Osteoblast (primary cell): Measurements from ENCODE around the gene LRRC30. TPM values are rescaled to one million over a fixed set of nuclear protein-coding genes. Genes with fewer than 3 reads are reported as not detected.

Source experiments
- DNase-seq: peaks from one replicate; pipeline ENCODE4 v3.0.0; 2011; ENCODE audit warnings: low spot score, mixed read lengths; ENCODE audit not compliant: insufficient read length; ENCODE audit errors: missing footprints
- H2AFZ ChIP-seq: 2 replicates; pipeline ENCODE4 v1.6.0; 2011; ENCODE audit warnings: mild to moderate bottlenecking, low read length
- H3K27ac ChIP-seq: 2 replicates; pipeline ENCODE4 v1.5.1; 2011; ENCODE audit warnings: mild to moderate bottlenecking, low read depth, low read length, moderate library complexity
- H3K27me3 ChIP-seq: 2 replicates; pipeline ENCODE4 v1.6.0; 2012; ENCODE audit warnings: mild to moderate bottlenecking, control low read depth, inconsistent platforms, low read length, moderate library complexity; ENCODE audit not compliant: insufficient read depth
- H3K36me3 ChIP-seq: 2 replicates; pipeline ENCODE4 v1.5.1; 2011; ENCODE audit warnings: mild to moderate bottlenecking, low read length, control low read depth, moderate library complexity; ENCODE audit not compliant: insufficient read depth
- H3K4me1 ChIP-seq: 2 replicates; pipeline ENCODE4 v1.5.1; 2011; ENCODE audit warnings: mild to moderate bottlenecking, low read length, control low read depth, moderate library complexity; ENCODE audit not compliant: insufficient read depth
- H3K4me2 ChIP-seq: 2 replicates; pipeline ENCODE4 v1.6.0; 2011; ENCODE audit warnings: mild to moderate bottlenecking, low read length; ENCODE audit not compliant: insufficient read depth
- H3K4me3 ChIP-seq: fragments of 200-600 bp; sonication (generic); 3 replicates; pipeline ENCODE4 v1.5.1; 2012; ENCODE audit warnings: mild to moderate bottlenecking, low read length, inconsistent platforms; ENCODE audit not compliant: insufficient read depth
- H3K79me2 ChIP-seq: 2 replicates; pipeline ENCODE4 v1.6.0; 2012; ENCODE audit warnings: mild to moderate bottlenecking, low read length, control low read depth, inconsistent platforms; ENCODE audit not compliant: insufficient read depth
- H3K9me3 ChIP-seq: 2 replicates; pipeline ENCODE4 v1.5.1; 2011; ENCODE audit warnings: low read depth, low read length, control low read depth
- H4K20me1 ChIP-seq: 2 replicates; pipeline ENCODE4 v1.6.0; 2012; ENCODE audit warnings: mild to moderate bottlenecking, low read length, control low read depth; ENCODE audit not compliant: insufficient read depth
- total RNA-seq: library from RNA; depleted of rRNA; stranded (reverse); fragments of >200 nt; gene quantifications from 2 replicates; pipeline ENCODE4 v1.2.3, GENCODE V29; 2012
- TF ChIP-seq, protein P1 (sequence below): IDR thresholded peaks from 2 replicates; pipeline ENCODE4 v1.5.1; 2011; ENCODE audit warnings: mild to moderate bottlenecking, low read depth, low read length, moderate library complexity; ENCODE audit errors: extremely low read depth

LRRC30 gene
- total RNA-seq, 1 donor = not detected

DNA sequence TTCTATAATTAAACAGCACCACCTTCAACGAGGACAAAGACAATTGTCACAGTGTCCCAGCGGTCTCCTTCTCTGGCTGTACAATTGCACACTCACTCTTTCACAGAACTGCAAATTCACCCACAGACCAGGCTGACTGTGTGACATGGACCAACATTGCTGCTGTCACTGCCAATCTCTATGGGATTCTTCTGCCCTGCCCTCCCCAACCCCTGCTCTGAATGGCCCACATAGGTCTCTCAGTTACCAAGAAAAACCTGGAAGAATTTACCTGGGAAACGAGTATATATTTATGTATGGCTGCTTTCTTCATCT lies 26.5 kb downstream of the LRRC30 start:
- Histone ChIP-seq H3K27me3 (peaks cover 5% of the 10 kb centered on the region), H3K27ac (no peak overlapping the region), H3K36me3 (no peaks in the 10 kb centered on the region), H3K9me3 (no peaks in the 10 kb centered on the region), H3K79me2 (no peaks in the 10 kb centered on the region), H4K20me1 (no peaks in the 10 kb centered on the region), H3K4me2 (no peak overlapping the region), H3K4me3 (no peak overlapping the region), H3K4me1 (no peaks in the 10 kb centered on the region), H2AFZ (no peak overlapping the region)
- no peak for DNase-seq
- TF ChIP-seq, protein P1, sequence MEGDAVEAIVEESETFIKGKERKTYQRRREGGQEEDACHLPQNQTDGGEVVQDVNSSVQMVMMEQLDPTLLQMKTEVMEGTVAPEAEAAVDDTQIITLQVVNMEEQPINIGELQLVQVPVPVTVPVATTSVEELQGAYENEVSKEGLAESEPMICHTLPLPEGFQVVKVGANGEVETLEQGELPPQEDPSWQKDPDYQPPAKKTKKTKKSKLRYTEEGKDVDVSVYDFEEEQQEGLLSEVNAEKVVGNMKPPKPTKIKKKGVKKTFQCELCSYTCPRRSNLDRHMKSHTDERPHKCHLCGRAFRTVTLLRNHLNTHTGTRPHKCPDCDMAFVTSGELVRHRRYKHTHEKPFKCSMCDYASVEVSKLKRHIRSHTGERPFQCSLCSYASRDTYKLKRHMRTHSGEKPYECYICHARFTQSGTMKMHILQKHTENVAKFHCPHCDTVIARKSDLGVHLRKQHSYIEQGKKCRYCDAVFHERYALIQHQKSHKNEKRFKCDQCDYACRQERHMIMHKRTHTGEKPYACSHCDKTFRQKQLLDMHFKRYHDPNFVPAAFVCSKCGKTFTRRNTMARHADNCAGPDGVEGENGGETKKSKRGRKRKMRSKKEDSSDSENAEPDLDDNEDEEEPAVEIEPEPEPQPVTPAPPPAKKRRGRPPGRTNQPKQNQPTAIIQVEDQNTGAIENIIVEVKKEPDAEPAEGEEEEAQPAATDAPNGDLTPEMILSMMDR = no peak

- TF ChIP-seq, protein P1 = no peak
- no peaks in the 10 kb centered on the region for H3K79me2 ChIP-seq
- H3K4me2 ChIP-seq = no peak overlapping the region
- no peaks in the 10 kb centered on the region for H3K4me1 ChIP-seq
- no peak overlapping the region for H3K27ac ChIP-seq
- no peaks in the 10 kb centered on the region for H3K36me3 ChIP-seq
- peaks cover 5% of the 10 kb centered on the region for H3K27me3 ChIP-seq
- H4K20me1 ChIP-seq = no peaks in the 10 kb centered on the region
- no peak overlapping the region for H2AFZ ChIP-seq
- H3K4me3 ChIP-seq = no peak overlapping the region
- DNase-seq = no peak
- no peaks in the 10 kb centered on the region for H3K9me3 ChIP-seq
Measured at GRCh38 chr18:7259475-7259874, 28.6 kb downstream of the LRRC30 start.

DNA sequence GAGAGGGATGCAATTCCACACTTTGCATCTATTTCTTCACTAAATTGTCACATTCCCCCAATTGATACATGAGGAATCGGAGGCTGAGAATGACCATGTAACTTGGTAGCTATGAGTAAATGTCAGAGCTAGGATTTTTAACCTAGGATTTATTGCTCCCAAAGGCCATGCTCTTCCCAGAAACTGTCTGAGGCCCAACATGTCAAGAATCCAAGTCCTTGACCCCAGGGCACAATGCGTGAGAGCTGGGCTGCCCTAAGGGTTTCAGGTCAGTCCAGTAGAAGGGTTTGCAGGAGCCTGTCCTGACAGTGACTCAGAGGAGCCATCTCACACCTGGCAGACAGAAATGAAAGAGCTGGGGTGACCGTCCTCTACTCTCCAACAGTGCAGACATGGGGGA lies 30.3 kb downstream of the LRRC30 start:
- Histone ChIP-seq H4K20me1 (no peaks in the 10 kb centered on the region), H3K27ac (no peak overlapping the region), H3K79me2 (no peaks in the 10 kb centered on the region), H2AFZ (no peak overlapping the region), H3K36me3 (no peaks in the 10 kb centered on the region), H3K4me2 (no peak overlapping the region), H3K4me1 (no peaks in the 10 kb centered on the region), H3K4me3 (no peak overlapping the region), H3K27me3 (peaks cover 5% of the 10 kb centered on the region), H3K9me3 (no peaks in the 10 kb centered on the region)
- no peak for DNase-seq
- TF ChIP-seq, protein P1 = no peak

DNA sequence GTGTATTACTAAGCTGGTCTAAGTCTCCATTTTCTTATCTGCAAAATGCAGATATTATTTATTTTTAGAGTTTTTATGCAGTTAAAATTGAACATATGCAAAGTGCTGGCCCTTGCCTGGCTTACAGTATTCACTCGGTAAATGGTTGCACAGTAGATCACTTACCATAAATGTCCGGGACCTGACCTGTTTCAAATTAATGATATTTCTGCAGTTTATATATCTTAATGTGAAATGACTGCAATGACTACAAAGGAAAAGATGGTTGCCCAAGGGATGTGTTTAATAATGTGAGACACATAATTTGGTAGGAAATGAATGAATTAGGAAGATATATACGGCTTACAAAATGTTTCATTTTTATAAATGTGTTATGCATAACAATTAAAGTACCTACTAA lies 37.1 kb downstream of the LRRC30 start:
- Histone ChIP-seq H3K79me2 (no peaks in the 10 kb centered on the region), H3K9me3 (no peaks in the 10 kb centered on the region), H3K4me2 (no peak overlapping the region), H4K20me1 (no peaks in the 10 kb centered on the region), H3K4me3 (no peak overlapping the region), H3K27ac (no peak overlapping the region), H3K27me3 (no peaks in the 10 kb centered on the region), H2AFZ (no peak overlapping the region), H3K4me1 (no peaks in the 10 kb centered on the region), H3K36me3 (no peaks in the 10 kb centered on the region)
- DNase-seq = no peak
- TF ChIP-seq, protein P1 = no peak
